GM12873 (cell line): Measurements from ENCODE around the gene RANBP17.

Experiments used
- CTCF ChIP-seq: IDR thresholded peaks from 2 replicates; pipeline ENCODE4 v1.5.1; 2012; ENCODE audit warnings: low read depth, mild to moderate bottlenecking, moderate library complexity, low read length, control low read depth; ENCODE audit not compliant: insufficient read depth; ENCODE audit errors: missing control alignments

RANBP17 gene

GRCh38 chr5:171102877-171103610 is 241.2 kb downstream of the RANBP17 start:
- TF ChIP-seq CTCF = no peak

- TF ChIP-seq CTCF = no peak
These were observed 245.9 kb downstream of the RANBP17 start for GRCh38 chr5:171107669-171108068.

GRCh38 chr5:171115519-171115918 is 253.7 kb downstream of the RANBP17 start:
- no peak for TF ChIP-seq CTCF

DNA sequence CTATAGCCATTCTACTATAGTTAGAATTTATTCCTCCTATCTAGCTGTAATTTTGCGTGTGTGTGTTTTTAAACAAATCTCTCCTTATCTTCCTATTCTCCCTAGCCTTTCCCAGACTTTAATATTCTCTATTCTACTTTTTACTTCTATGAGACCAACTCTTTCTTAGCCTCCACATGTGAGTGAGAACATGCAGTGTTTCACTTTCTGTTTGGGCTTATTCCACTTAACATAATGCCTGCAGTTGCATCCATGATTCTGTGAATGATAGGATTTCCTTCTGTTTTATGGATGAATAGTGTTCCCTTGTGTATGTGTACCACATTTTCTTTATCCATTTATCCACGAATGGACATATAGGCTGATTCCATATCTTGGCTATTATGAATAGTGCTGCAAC is 254.9 kb downstream of the RANBP17 start:
- TF ChIP-seq CTCF = no peak

DNA sequence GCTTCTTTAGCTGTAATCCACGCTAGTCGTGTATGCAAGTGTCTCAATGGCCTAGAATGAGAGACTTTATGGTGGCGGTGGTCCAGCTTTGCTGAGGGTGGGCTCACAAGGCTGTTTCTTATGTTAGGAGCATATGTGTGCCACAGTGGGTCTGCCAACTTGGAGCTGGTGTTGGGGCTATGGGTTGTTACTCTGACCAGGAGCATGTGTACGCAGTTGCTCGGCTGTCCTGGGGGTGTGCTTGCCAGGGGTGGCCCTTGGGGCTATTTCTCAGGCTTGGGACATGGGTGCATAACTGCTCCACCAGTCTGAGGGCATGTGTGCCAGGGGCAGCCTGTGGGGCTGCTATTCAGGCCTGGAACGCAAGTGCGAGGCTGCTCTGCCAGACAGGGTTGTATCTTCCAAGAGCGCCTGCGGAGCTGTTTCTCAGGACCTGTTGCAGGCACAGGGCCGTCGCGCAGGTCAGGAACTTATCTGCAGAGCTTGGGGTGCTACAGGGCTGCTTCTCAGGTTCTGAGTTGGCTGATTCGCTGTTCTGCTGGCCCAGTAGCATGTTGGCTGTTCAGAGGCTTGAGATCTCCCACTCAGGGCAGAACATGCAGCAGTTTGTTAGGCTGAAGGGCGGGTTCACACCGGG is 259.3 kb downstream of the RANBP17 start:
- TF ChIP-seq CTCF = no peak

GRCh38 chr5:171121638-171122037 is 259.8 kb downstream of the RANBP17 start:
- no peak for TF ChIP-seq CTCF

DNA sequence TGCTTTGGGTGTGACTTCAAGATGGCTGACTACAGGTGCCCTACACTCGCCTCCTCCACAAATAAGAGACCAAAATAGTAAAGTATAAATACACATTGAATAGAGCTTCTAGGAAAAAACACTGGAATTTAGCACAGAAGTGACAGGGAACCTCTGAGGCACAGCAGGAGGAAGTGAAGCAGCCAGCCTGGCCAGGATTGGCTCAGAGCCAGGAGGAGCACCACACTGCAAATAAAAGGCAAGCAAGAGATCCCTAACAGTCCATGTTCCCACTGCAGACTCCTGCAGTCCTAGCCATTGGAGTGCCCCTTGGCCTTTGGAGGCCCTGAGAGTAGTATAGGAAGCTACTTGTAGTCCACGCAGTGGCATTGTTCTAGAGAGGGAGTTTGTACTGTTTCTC is 260.6 kb downstream of the RANBP17 start:
- no peak for TF ChIP-seq CTCF
